DOHH2 (cell line): ENCODE results near the gene SLC5A10.
"Not testable (repeated sequence)": the region's sequence is repeated elsewhere in the genome, so short reads cannot be mapped to it uniquely, and the experiment has no call there.

Experiments used
- CTCF ChIP-seq: fragments of 200-600 bp; sonication (generic); IDR thresholded peaks from one replicate; pipeline ENCODE4 v1.5.1; 2014; ENCODE audit warnings: antibody characterized with exemption, mild to moderate bottlenecking, low read depth, low read length; ENCODE audit not compliant: poor library complexity, severe bottlenecking
- EZH2phosphoT487 ChIP-seq: fragments of 200-600 bp; sonication (generic); IDR thresholded peaks from 2 replicates; pipeline ENCODE4 v1.6.1; 2017; ENCODE audit warnings: borderline replicate concordance, mild to moderate bottlenecking, antibody characterized with exemption, low read length, moderate library complexity, mixed read lengths

- not testable (repeated sequence) for TF ChIP-seq CTCF, EZH2phosphoT487
These were observed 86.8 kb downstream of the SLC5A10 start for GRCh38 chr17:19038730-19039129.
